GM12878 (cell line): Measurements from ENCODE around the gene CLN6.

Experiments
- CHD2 ChIP-seq: IDR thresholded peaks from 2 replicates; pipeline ENCODE4 v1.6.1; 2011; ENCODE audit warnings: low read depth, low read length, improper control_type of control experiment, borderline replicate concordance
- FOS ChIP-seq: IDR thresholded peaks from 3 replicates; pipeline ENCODE4 v1.6.1; 2011; ENCODE audit warnings: borderline replicate concordance; ENCODE audit not compliant: insufficient read length; ENCODE audit errors: extremely low read depth
- TF ChIP-seq, protein P1 (sequence below), 3 experiments: IDR thresholded peaks in 2 of 3; conservative IDR thresholded peaks in 1 of 3; 2 replicates each; pipeline ENCODE4 v1.5.1; 2011; ENCODE audit warnings: low read depth in 3 of 3, low read length in 3 of 3, mild to moderate bottlenecking in 3 of 3, control low read depth in 2 of 3, moderate library complexity in 2 of 3, inconsistent platforms in 1 of 3, mixed read lengths in 1 of 3; ENCODE audit not compliant: control insufficient read depth in 2 of 3, insufficient read depth in 1 of 3; ENCODE audit errors: extremely low read depth in 1 of 3
- TF ChIP-seq, protein P2 (sequence below): fragments of 450-650 bp; IDR thresholded peaks from 2 replicates; pipeline ENCODE4 v1.6.1; 2017; ENCODE audit warnings: antibody characterized with exemption, mild to moderate bottlenecking, moderate library complexity
- TF ChIP-seq, protein P3 (sequence below): fragments of 450-650 bp; IDR thresholded peaks from 2 replicates; pipeline ENCODE4 v1.6.1; 2018; ENCODE audit warnings: mild to moderate bottlenecking, low read depth, moderate library complexity; ENCODE audit not compliant: partially characterized antibody

DNA sequence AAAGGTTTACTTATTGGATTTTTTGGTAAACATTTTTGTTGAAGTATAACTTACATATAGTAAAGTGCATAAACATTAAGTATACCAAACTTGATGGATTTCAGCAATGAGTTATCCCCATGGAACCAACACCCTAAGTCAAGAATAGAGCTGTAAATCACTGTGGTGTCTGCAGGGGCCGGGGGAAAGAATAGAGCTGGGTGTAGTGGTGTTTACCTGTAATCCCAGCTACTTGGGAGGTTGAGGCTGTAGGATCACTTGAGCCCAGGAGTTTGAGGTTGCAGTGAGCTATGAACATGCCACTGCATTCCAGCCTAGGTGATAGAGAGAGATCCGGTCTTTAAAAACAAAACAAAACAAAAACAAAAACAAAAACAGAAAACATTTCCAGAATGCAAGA, 34.8 kb upstream of the CLN6 start:
- TF ChIP-seq CHD2 (no peak), FOS (no peak)
- TF ChIP-seq, protein P1, sequence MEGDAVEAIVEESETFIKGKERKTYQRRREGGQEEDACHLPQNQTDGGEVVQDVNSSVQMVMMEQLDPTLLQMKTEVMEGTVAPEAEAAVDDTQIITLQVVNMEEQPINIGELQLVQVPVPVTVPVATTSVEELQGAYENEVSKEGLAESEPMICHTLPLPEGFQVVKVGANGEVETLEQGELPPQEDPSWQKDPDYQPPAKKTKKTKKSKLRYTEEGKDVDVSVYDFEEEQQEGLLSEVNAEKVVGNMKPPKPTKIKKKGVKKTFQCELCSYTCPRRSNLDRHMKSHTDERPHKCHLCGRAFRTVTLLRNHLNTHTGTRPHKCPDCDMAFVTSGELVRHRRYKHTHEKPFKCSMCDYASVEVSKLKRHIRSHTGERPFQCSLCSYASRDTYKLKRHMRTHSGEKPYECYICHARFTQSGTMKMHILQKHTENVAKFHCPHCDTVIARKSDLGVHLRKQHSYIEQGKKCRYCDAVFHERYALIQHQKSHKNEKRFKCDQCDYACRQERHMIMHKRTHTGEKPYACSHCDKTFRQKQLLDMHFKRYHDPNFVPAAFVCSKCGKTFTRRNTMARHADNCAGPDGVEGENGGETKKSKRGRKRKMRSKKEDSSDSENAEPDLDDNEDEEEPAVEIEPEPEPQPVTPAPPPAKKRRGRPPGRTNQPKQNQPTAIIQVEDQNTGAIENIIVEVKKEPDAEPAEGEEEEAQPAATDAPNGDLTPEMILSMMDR (IDR thresholded peaks at IDR 0.05 in 2 of 3, conservative IDR thresholded peaks at IDR 0.05 in 1 of 3; ENCODE audit: control insufficient read depth in 2 of 3, extremely low read depth in 1 of 3, insufficient read depth in 1 of 3, low read depth in 3 of 3, low read length in 3 of 3) = no peak
- TF ChIP-seq, protein P2, sequence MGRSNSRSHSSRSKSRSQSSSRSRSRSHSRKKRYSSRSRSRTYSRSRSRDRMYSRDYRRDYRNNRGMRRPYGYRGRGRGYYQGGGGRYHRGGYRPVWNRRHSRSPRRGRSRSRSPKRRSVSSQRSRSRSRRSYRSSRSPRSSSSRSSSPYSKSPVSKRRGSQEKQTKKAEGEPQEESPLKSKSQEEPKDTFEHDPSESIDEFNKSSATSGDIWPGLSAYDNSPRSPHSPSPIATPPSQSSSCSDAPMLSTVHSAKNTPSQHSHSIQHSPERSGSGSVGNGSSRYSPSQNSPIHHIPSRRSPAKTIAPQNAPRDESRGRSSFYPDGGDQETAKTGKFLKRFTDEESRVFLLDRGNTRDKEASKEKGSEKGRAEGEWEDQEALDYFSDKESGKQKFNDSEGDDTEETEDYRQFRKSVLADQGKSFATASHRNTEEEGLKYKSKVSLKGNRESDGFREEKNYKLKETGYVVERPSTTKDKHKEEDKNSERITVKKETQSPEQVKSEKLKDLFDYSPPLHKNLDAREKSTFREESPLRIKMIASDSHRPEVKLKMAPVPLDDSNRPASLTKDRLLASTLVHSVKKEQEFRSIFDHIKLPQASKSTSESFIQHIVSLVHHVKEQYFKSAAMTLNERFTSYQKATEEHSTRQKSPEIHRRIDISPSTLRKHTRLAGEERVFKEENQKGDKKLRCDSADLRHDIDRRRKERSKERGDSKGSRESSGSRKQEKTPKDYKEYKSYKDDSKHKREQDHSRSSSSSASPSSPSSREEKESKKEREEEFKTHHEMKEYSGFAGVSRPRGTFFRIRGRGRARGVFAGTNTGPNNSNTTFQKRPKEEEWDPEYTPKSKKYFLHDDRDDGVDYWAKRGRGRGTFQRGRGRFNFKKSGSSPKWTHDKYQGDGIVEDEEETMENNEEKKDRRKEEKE = no peak
- TF ChIP-seq, protein P3, sequence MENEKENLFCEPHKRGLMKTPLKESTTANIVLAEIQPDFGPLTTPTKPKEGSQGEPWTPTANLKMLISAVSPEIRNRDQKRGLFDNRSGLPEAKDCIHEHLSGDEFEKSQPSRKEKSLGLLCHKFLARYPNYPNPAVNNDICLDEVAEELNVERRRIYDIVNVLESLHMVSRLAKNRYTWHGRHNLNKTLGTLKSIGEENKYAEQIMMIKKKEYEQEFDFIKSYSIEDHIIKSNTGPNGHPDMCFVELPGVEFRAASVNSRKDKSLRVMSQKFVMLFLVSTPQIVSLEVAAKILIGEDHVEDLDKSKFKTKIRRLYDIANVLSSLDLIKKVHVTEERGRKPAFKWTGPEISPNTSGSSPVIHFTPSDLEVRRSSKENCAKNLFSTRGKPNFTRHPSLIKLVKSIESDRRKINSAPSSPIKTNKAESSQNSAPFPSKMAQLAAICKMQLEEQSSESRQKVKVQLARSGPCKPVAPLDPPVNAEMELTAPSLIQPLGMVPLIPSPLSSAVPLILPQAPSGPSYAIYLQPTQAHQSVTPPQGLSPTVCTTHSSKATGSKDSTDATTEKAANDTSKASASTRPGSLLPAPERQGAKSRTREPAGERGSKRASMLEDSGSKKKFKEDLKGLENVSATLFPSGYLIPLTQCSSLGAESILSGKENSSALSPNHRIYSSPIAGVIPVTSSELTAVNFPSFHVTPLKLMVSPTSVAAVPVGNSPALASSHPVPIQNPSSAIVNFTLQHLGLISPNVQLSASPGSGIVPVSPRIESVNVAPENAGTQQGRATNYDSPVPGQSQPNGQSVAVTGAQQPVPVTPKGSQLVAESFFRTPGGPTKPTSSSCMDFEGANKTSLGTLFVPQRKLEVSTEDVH = no peak
